Activated CD4-positive, alpha-beta T cell treated with anti-CD3 and anti-CD28 coated beads, Interleukin-2, amount 10 ng/mL, durations not matched to agents 24 days and 14 days (primary cell): ENCODE data around the gene NCKIPSD. TPM values are rescaled to one million over a fixed set of nuclear protein-coding genes. Genes with fewer than 3 reads are reported as not detected.

Experiments
- DNase-seq: peaks from one replicate; pipeline ENCODE4 v3.0.0; 2022
- H3K27ac Mint-ChIP-seq: one replicate; pipeline ENCODE4 v1.8.0; 2022; ENCODE audit warnings: mild to moderate bottlenecking, mixed read lengths
- H3K27me3 Mint-ChIP-seq: one replicate; pipeline ENCODE4 v1.8.0; 2022; ENCODE audit warnings: mixed read lengths
- H3K36me3 Mint-ChIP-seq: one replicate; pipeline ENCODE4 v1.8.0; 2022; ENCODE audit warnings: low read depth, mild to moderate bottlenecking, mixed read lengths
- H3K4me1 Mint-ChIP-seq: one replicate; pipeline ENCODE4 v1.8.0; 2021; ENCODE audit warnings: mixed read lengths
- H3K4me3 Mint-ChIP-seq: one replicate; pipeline ENCODE4 v1.8.0; 2022; ENCODE audit warnings: mild to moderate bottlenecking, moderate library complexity, mixed read lengths
- H3K9me3 Mint-ChIP-seq: one replicate; pipeline ENCODE4 v1.8.0; 2021; ENCODE audit warnings: mixed read lengths
- intact Hi-C: fragments of 100-400 bp; cut with micrococcal nuclease; formaldehyde crosslinking; loops from one replicate; pipeline ENCODE4 v1.15.1; 2023
- total RNA-seq: library from RNA; stranded (reverse); gene quantifications from 2 replicates; pipeline ENCODE4 v1.2.3, GENCODE V29; 2022

The NCKIPSD gene
- total RNA-seq, 1 donor from 2014 or later: 53.1 TPM

DNA sequence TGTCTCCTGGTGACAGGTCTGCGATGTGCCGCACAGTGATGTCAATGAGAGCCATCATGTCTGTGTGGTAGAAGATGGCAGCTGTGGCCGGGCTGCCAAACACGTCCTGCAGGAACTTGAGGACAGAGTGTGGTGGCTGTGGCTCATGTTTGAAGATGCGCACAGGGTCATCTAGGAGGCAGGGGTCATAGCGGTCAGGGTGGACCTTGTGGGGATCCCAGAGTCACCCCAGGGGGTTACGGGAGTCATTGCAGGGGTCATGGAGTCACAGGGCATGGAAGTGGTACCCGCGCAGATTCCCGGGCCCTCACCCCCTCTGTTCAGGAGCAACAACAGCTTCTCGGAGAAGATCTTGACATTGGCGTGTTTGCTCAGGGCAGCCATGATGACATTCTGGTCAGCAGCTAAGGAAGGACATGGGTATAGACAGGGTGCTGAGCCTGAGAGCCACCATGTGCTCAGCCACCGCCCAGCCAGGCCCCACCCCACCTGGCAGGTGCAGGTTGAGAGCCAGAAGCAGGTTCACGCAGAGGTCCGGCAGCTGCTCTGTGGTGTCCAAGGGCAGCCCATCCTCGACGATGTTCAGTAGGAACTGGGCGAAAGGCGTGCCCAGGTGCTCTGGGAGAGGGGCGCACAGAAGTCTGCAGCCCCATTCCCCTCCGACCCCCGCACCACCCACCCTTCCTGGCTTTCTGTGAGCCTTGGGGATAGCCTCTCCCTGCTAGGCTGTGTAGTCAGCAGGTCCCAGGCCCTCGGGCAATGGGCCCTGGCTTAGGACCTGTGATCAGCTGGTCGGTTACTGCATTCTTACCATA, 6.9 kb downstream of the NCKIPSD start:
- H3K4me1 Mint-ChIP-seq: peaks cover 11% of the 10 kb centered on the region
- peaks cover 63% of the 10 kb centered on the region for H3K36me3 Mint-ChIP-seq
- H3K4me3 Mint-ChIP-seq: no peak overlapping the region
- no peaks in the 10 kb centered on the region for H3K27me3 Mint-ChIP-seq
- H3K27ac Mint-ChIP-seq: no peak overlapping the region
- intact Hi-C loops: no loop called here
- no peaks in the 10 kb centered on the region for H3K9me3 Mint-ChIP-seq
- DNase-seq: no peak

DNA sequence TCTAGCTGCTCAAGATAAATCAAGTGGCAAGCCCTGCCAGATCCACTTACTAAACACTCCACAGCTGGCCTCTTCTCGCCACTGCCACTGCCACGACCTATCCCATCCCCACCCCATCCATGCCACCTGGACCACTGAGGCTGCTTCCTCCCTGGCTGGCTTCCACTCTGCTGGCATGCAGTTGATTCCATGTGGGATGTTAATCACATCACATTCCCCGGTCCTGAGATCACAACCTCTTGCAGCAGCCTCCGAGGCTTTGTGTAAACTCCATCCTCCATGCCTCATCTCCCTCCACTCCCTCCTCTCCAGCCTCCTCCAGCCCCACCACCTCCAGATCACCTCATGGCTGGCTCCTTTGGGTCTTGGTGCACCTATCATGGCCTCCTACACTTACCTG, 7.7 kb downstream of the NCKIPSD start:
- peaks cover 64% of the 10 kb centered on the region for H3K36me3 Mint-ChIP-seq
- no peaks in the 10 kb centered on the region for H3K9me3 Mint-ChIP-seq
- peaks cover 8% of the 10 kb centered on the region for H3K4me1 Mint-ChIP-seq
- DNase-seq: no peak
- peak overlapping the region; percentile 4 for H3K27ac Mint-ChIP-seq
- no peak overlapping the region for H3K4me3 Mint-ChIP-seq
- H3K27me3 Mint-ChIP-seq: no peaks in the 10 kb centered on the region
- intact Hi-C loops: no loop called here

DNA sequence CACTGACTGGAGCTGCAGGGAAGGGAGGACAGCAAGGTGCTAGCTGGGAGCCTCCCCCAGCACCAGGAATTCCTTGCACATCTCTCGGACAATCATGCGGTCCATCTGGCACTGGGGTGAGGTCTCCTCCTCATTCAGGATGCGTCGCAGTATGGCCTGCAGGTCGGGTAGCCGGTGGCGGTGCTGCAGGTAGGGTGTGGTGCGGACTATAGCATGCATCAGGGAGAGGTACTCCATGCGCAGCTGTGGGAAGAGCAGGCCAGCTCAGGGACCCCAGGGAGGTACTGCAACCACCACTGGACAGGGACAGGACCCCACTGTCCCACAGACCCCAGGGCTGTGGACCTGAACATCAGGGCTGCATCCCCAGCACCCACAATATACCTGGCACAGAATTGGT, 11.2 kb downstream of the NCKIPSD start:
- H3K4me3 Mint-ChIP-seq: no peak overlapping the region
- H3K36me3 Mint-ChIP-seq: peaks cover 52% of the 10 kb centered on the region
- intact Hi-C loops: no loop called here
- H3K9me3 Mint-ChIP-seq: no peaks in the 10 kb centered on the region
- no peak for DNase-seq
- H3K4me1 Mint-ChIP-seq: no peaks in the 10 kb centered on the region
- no peak overlapping the region for H3K27ac Mint-ChIP-seq
- H3K27me3 Mint-ChIP-seq: no peaks in the 10 kb centered on the region

DNA sequence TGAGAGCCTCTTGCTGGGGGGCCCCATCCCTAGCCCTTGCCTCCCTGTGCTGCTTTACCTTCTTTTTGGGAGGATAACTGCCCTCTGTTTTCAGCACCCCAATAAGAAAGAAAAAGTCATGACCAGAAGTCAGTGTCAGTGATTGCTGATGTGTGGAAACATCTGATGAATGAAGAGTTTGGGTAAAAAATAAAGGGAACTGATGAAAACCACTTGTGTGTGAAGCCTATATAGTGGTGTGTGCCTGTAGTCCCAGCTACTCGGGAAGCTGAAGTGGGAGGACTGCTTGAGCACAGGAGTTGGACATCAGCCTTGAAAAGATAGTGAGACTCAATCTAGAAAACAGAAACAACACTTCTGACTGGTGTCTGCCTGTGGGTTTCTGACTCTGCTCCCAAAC, 13.2 kb downstream of the NCKIPSD start:
- Mint-ChIP-seq H3K36me3 (peaks cover 43% of the 10 kb centered on the region), H3K4me3 (no peak overlapping the region), H3K27ac (no peak overlapping the region), H3K9me3 (no peaks in the 10 kb centered on the region), H3K4me1 (no peaks in the 10 kb centered on the region), H3K27me3 (no peaks in the 10 kb centered on the region)
- no peak for DNase-seq
- intact Hi-C loops: no loop called here

DNA sequence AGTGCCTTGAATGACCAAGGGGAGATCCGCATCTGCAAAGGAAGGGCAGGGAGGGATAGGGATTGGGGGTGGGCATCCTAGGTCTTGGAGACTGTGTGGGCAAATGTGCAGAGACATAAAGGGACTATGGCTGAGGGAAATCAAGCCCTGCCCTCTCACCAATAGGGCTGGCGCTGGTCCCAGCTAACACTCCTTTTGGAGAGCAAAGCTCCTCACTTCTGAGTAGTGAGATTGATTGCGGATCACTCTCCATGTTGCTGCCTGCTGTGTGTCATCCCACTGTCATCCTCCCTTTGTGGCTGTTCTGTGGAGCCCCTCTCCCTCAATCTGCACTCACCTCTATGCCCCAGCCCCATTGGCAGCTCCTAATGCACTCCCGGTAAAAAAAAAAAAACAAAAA, 20.8 kb downstream of the NCKIPSD start:
- peaks cover 13% of the 10 kb centered on the region for H3K36me3 Mint-ChIP-seq
- DNase-seq: no peak
- peaks cover 9% of the 10 kb centered on the region for H3K27me3 Mint-ChIP-seq
- H3K27ac Mint-ChIP-seq: no peak overlapping the region
- no peak overlapping the region for H3K4me3 Mint-ChIP-seq
- peaks cover 11% of the 10 kb centered on the region for H3K4me1 Mint-ChIP-seq
- H3K9me3 Mint-ChIP-seq: no peaks in the 10 kb centered on the region
- intact Hi-C loops: loop anchor here (2.0 kb wide), 1 partner anchor 108 kb away; the partner anchor contains the start of gene PFKFB4

DNA sequence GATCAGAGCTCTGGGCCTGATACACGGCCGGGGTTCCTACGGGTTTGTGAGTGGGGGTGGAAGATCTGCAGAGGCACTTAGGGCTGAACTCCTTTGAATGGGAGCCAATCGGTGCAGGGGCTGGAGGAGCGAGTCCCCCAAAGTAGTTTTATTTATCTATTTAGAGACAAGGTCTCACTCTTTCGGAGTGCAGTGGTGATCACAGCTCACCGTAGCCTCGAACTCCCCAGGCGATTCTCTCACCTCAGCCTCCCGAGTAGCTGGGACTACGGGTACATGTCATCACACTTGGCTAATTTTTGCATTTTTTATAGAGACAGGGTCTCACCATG, 21.4 kb downstream of the NCKIPSD start:
- Mint-ChIP-seq H3K4me1 (peaks cover 11% of the 10 kb centered on the region), H3K27me3 (peaks cover 9% of the 10 kb centered on the region), H3K9me3 (no peaks in the 10 kb centered on the region), H3K27ac (no peak overlapping the region), H3K4me3 (peak overlapping the region; percentile 96), H3K36me3 (peaks cover 9% of the 10 kb centered on the region)
- DNase-seq: no peak
- intact Hi-C loops: loop anchor here (2.0 kb wide), 1 partner anchor 107 kb away; the partner anchor contains the start of gene PFKFB4

DNA sequence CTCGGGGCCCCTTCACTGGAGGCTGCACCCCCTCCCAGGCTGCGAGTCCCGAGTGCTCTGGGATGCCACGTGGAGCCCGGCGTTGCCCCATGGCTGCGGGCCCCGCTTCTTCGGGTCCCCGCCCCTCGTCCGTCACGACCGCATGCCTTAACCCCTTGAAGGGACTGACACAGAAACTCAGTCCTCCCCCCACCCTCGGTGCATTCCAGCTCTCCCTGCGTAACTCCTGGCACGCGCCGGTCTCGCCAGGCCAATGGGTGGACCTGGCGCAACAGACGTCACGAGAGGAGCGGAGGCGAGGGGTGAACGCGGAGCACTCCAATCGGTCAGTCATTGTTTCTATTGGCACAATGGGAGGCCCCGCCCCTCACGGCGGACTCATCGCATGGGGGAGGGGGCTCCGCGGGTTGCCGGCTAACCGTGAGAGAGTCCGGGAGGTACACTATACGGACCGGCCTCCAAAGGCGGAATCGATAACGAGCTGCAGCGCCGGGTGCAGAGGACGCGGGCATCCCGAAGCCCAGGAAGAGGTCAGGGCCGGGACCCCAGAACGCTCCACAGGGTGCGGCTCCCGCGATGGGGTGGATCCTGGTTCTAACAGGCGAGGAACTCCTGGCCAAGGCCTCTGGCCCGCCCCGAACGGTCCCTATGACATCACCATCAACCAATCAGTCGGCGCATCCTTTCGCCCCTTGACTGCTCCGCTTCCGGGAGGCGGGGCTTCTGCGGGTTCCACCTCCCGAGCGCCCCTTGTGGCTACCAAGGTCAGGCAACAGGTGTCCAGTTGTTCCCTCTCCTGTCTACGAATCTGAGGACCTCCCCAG, 22.0 kb downstream of the NCKIPSD start:
- Mint-ChIP-seq H3K4me1 (peaks cover 11% of the 10 kb centered on the region), H3K27me3 (peaks cover 9% of the 10 kb centered on the region), H3K36me3 (peaks cover 9% of the 10 kb centered on the region), H3K4me3 (peak overlapping the region; percentile 96), H3K27ac (peak overlapping the region; percentile 98), H3K9me3 (no peaks in the 10 kb centered on the region)
- intact Hi-C loops: loop anchor here (2.0 kb wide), 2 partner anchors 53 to 107 kb away; partner anchors contain the start of genes IP6K2 and PFKFB4
- peak; percentile 98 for DNase-seq

DNA sequence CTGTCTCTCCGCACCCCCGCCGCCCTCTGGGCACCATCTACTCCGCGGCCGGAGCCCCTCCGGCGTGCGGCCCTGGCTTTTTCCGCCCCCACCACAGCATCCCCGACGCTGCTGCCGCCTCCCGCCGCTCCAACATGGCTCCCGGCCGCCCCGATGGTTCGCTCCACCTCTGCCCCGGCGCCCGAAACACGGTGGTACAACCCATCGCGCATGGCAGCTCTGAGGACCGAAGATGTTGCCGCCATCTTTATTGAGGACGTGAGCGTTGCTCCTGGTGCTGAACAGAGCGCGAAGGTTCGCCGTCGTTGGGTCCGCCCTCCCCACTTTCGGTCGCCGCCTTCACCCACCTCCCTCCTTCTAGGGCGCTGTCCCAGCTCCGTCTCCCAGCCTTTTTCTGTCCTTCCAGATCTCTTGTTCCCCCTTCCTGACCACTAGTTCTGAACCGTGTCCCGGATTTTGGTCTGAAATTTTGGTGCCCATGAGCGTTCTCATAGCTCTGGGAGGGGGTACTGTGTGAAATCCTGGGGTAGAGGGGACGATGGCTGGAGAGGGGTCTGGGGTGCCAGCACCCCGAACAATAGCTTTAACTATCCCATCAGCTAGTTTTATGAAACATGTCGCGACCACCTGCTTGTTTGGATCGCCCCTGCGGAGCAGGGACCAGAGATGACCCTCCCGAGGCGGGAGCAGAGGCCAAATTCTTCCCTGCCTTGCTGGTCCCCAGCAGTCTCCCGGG, 22.8 kb downstream of the NCKIPSD start, which contains the start of gene CELSR3:
Gene CELSR3 (minus strand): TSS at position 134 of the 736 bp plus-strand sequence. CDS start 252 bp downstream, outside the sequence.
- Mint-ChIP-seq H3K9me3 (no peaks in the 10 kb centered on the region), H3K36me3 (peaks cover 6% of the 10 kb centered on the region), H3K27ac (peak within 1 kb of the TSS; percentile 98), H3K4me1 (peaks cover 11% of the 10 kb centered on the region), H3K27me3 (peaks cover 9% of the 10 kb centered on the region), H3K4me3 (peak within 1 kb of the TSS; percentile 96)
- intact Hi-C loops: loop anchor here (2.0 kb wide), 1 partner anchor 54 kb away; the partner anchor contains the start of gene IP6K2
- DNase-seq: peak; percentile 91

DNA sequence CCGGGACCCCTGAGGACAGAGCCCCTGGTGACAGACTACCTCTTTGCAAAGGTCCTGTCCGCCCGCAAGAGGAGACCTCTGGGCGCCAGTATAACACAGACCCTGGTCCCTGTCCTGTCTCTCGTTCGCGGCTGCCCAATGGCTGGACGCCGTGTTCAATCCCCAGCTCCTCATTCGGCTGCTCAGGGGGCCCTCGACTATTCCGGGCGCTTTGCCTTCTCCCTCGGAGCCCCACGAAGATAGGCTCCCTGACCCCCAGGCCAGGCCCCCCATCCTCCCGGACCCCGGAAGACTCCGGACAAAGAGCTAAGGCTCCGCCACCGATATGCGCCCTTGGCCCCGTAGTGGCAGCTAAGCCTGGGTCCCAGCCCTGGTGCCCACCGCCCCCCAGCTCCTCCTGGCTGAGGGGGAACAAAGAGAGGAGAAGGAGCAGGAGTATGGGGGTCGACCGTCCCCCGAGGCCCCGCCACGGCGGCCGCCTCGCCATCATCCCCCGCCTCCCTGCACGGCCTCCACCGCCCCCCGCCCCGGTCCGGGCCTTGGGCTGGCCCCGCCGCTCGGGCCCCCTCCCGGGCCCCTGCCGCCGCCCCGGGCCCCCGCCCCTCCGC, 23.5 kb downstream of the NCKIPSD start:
- peaks cover 9% of the 10 kb centered on the region for H3K27me3 Mint-ChIP-seq
- H3K4me1 Mint-ChIP-seq: peaks cover 16% of the 10 kb centered on the region
- peaks cover 6% of the 10 kb centered on the region for H3K36me3 Mint-ChIP-seq
- no peak for DNase-seq
- peak overlapping the region; percentile 96 for H3K4me3 Mint-ChIP-seq
- intact Hi-C loops: loop anchor here (2.0 kb wide), 1 partner anchor 55 kb away; the partner anchor contains the start of gene IP6K2
- H3K27ac Mint-ChIP-seq: peak overlapping the region; percentile 20
- no peaks in the 10 kb centered on the region for H3K9me3 Mint-ChIP-seq

DNA sequence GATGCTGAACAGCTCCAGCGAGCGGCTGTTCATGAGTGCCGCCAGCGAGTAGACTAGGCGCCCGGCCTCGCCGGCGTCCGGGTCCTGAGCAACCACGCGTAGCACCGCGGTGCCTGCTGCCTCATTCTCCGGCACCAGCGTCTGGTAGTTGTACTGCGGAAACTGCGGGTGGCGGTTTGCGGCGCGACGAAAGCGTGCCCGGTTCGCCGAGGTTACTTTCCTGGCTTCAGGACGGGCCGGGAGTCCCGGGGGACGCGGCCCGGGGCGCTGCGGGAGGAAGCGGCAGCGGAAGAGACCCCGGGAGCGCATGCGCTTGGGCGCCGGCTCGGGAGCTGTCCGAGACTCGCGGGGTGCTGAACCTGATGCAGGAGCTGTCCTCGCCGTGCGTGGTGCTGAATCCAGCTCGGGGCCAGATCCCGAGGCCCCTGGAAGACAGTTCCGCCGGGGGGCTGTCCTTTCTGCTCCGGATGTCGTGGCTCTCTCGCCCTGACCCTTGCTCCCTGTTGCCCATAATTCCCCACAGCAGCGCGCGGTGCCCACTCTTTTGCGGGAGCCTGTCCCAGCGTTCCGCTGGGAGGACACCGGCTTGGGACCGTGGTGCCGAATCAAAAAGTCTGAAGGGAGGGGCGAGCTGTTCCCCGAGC, 24.1 kb downstream of the NCKIPSD start:
- no peaks in the 10 kb centered on the region for H3K9me3 Mint-ChIP-seq
- peaks cover 9% of the 10 kb centered on the region for H3K27me3 Mint-ChIP-seq
- H3K36me3 Mint-ChIP-seq: peaks cover 6% of the 10 kb centered on the region
- peaks cover 18% of the 10 kb centered on the region for H3K4me1 Mint-ChIP-seq
- H3K4me3 Mint-ChIP-seq: peak overlapping the region; percentile 70
- peak overlapping the region; percentile 20 for H3K27ac Mint-ChIP-seq
- peak; percentile 96 for DNase-seq
- intact Hi-C loops: loop anchor here (2.0 kb wide), 1 partner anchor 55 kb away; the partner anchor contains the start of gene IP6K2

DNA sequence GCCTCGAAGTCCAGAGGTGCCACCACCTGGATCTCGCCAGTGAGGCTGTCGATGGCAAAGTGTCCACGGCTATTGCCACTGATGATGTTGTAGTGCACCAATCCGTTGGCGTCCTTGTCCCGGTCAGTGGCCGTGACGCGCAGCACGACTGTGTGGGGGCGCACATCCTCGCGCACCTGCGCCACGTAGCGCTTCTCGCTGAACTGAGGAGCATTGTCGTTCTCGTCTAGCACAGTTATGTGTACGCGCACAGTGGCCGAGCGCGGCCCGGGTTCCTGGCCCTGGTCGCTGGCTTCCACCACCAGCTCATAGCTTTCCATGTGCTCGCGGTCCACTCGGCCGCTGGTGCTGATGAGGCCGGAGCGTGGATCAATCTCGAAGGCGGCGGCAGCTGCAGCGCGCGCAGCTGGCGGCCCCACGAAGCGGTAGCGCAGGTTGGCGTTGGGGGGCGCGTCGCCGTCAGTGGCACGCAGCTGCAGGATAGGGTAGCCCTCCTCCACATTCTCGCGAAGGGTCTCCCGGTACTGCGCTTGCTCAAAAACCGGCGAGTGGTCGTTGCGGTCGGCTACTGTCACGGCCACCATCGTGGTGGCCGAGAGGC, 24.8 kb downstream of the NCKIPSD start:
- intact Hi-C loops: no loop called here
- no peak for DNase-seq
- H3K27ac Mint-ChIP-seq: no peak overlapping the region
- peaks cover 9% of the 10 kb centered on the region for H3K27me3 Mint-ChIP-seq
- H3K9me3 Mint-ChIP-seq: no peaks in the 10 kb centered on the region
- peaks cover 19% of the 10 kb centered on the region for H3K4me1 Mint-ChIP-seq
- no peak overlapping the region for H3K4me3 Mint-ChIP-seq
- peaks cover 6% of the 10 kb centered on the region for H3K36me3 Mint-ChIP-seq

DNA sequence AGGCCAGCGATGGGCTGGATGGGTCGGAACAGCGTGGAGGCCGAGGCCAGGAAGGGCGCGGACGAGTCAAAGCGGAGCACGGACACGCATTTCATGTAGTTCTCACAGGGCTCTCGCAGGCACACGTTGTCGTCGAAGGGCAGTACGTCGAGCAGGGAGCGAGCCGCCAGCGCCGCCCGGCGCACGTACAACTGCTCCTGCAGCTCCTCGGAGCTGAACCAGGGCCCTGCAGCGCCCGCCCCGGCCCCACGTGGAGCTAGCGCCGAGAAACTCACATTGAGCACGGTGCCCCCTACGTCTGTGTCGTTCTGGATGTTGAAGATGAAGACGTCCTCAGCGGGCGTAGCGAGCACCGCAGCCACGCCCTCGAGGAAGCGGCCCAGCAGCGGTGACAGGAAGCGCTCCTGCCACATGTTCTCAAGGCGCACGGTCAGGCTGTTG, 28.9 kb downstream of the NCKIPSD start:
- H3K9me3 Mint-ChIP-seq: no peaks in the 10 kb centered on the region
- intact Hi-C loops: loop anchor here (1.0 kb wide), 3 partner anchors 22 to 48 kb away; partner anchors contain the start of genes SLC26A6 and UQCRC1
- peaks cover 6% of the 10 kb centered on the region for H3K36me3 Mint-ChIP-seq
- H3K27me3 Mint-ChIP-seq: peaks cover 2% of the 10 kb centered on the region
- H3K27ac Mint-ChIP-seq: peak overlapping the region; percentile 90
- peak overlapping the region; percentile 85 for H3K4me3 Mint-ChIP-seq
- peaks cover 23% of the 10 kb centered on the region for H3K4me1 Mint-ChIP-seq
- peak; percentile 77 for DNase-seq
